Erythroblast (primary cell): Measurements from ENCODE around the gene RALGPS1.

Experiments
- GATA1 ChIP-seq: IDR thresholded peaks from 2 replicates; pipeline ENCODE4 v1.6.1; 2011; ENCODE audit warnings: low read depth, mild to moderate bottlenecking, control low read depth, low read length, moderate library complexity
- POLR2A ChIP-seq: IDR thresholded peaks from 2 replicates; pipeline ENCODE4 v1.6.1; 2011; ENCODE audit warnings: mild to moderate bottlenecking, low read length

DNA sequence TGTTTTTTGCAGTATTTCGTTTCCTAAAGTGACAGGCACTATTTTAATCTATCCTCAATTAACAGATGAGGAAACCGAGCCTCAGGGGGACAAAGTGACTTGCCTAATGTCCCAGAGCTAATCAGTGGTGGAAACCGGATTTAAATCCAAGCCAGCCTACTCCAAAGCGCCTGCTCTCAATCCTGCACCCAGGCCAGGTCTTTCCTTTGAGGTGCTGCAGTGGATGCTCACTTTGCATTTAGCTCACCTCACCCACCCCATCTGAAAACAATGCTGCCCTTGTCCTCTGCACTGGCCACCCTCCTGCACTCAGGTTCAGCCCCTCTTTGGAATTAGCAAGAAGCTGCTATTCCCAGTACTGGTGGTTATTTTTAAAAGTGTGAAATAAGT, 191.9 kb downstream of the RALGPS1 start:
- TF ChIP-seq POLR2A, result no peak
- no peak for TF ChIP-seq GATA1
